ENCODE data around the gene REXO1. TPM values are rescaled to one million over a fixed set of nuclear protein-coding genes. Genes with fewer than 3 reads are reported as not detected.

REXO1 gene
- total RNA-seq, 1 experiment from 2014 or later: 61.1 TPM

GRCh38 chr19:1862068-1862423 lies 13.8 kb upstream of the REXO1 start (continued):
- TF ChIP-seq PRDM15 (CRISPR knock-in tag; IDR thresholded peaks at IDR 0.05): no peak
- TF ChIP-seq ATF3 (CRISPR knock-in tag; conservative IDR thresholded peaks at IDR 0.05): no peak
- TF ChIP-seq CBFB (CRISPR knock-in tag; IDR thresholded peaks at IDR 0.05; ENCODE audit: low read depth): no peak
- no peak for TF ChIP-seq AFF4 (CRISPR knock-in tag; IDR thresholded peaks at IDR 0.05; ENCODE audit: borderline replicate concordance)
- TF ChIP-seq TEAD1 (CRISPR knock-in tag; IDR thresholded peaks at IDR 0.05): no peak
- no peak for TF ChIP-seq MLX (CRISPR knock-in tag; IDR thresholded peaks at IDR 0.05)
- no peak for TF ChIP-seq TEAD4 (CRISPR knock-in tag; IDR thresholded peaks at IDR 0.05)
- no peak for TF ChIP-seq NFYB (CRISPR knock-in tag; conservative IDR thresholded peaks at IDR 0.05; ENCODE audit: low read depth)
- TF ChIP-seq KAT7 (CRISPR knock-in tag; IDR thresholded peaks at IDR 0.05; ENCODE audit: borderline replicate concordance): no peak

GRCh38 chr19:1861599-1862031 lies 13.3 kb upstream of the REXO1 start:
- Mint-ChIP-seq H3K4me3 (peak overlapping the region; percentile 84), H3K36me3 (no peaks in the 10 kb centered on the region), H3K27ac (no peak overlapping the region), H3K27me3 (ENCODE audit: low read depth) (peaks cover 11% of the 10 kb centered on the region), H3K4me1 (peaks cover 26% of the 10 kb centered on the region), H3K9me3 (no peaks in the 10 kb centered on the region)
- ChIA-PET CTCF (interaction anchor here (1.1 kb wide), 1 partner anchor 13 kb away, joined by 4 read pairs; the partner anchor contains the start of gene REXO1), POLR2A (no interaction called here)
- no peak for DNase-seq (ENCODE audit: low spot score)
- ATAC-seq: no peak
- TF ChIP-seq FOXJ3 (CRISPR knock-in tag; IDR thresholded peaks at IDR 0.05; ENCODE audit: borderline replicate concordance) (no peak), ATF2 (CRISPR knock-in tag; IDR thresholded peaks at IDR 0.05; ENCODE audit: borderline replicate concordance, low read depth) (no peak), NR3C1 (CRISPR knock-in tag; conservative IDR thresholded peaks at IDR 0.05; ENCODE audit: low read depth) (no peak), KAT7 (CRISPR knock-in tag; IDR thresholded peaks at IDR 0.05; ENCODE audit: borderline replicate concordance) (no peak), ZNF396 (CRISPR knock-in tag; IDR thresholded peaks at IDR 0.05; ENCODE audit: borderline replicate concordance) (no peak), TP53 (CRISPR knock-in tag; IDR thresholded peaks at IDR 0.05) (no peak), GTF2I (CRISPR knock-in tag; conservative IDR thresholded peaks at IDR 0.05) (no peak), STAT6 (CRISPR knock-in tag; conservative IDR thresholded peaks at IDR 0.05; ENCODE audit: low read depth) (no peak), ATF3 (CRISPR knock-in tag; conservative IDR thresholded peaks at IDR 0.05) (no peak), MYBL2 (CRISPR knock-in tag; IDR thresholded peaks at IDR 0.05) (no peak), ZNF317 (CRISPR knock-in tag; IDR thresholded peaks at IDR 0.05; ENCODE audit: borderline replicate concordance, low read depth) (no peak), TEAD4 (CRISPR knock-in tag; IDR thresholded peaks at IDR 0.05) (no peak), IRF2 (CRISPR knock-in tag; IDR thresholded peaks at IDR 0.05; ENCODE audit: borderline replicate concordance, low read depth) (no peak), ZNF425 (CRISPR knock-in tag; conservative IDR thresholded peaks at IDR 0.05) (no peak)

Data from WTC11 (cell line).